ENCODE data around the gene C1QTNF2.

C1QTNF2 gene

DNA sequence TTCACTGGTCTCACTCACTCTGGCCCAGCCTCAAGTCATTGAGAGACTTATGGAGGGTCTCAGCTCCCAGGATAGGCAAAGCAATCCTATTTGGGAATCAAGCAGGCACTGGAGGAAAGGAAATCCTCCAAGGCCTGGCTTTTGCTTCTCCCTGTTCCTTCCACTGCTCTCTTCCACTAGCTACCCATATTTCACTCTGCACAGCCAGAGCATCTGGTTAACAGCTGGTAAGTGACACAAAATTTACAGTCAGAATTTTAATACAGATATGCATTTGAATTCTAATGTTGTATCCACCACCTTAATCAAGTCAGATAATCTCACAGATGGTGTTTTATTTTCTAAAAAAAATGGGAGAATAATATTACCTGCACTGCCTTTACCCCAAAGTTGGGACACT lies 868 bp upstream of the C1QTNF2 start:
- no peak for DNase-seq

DNA sequence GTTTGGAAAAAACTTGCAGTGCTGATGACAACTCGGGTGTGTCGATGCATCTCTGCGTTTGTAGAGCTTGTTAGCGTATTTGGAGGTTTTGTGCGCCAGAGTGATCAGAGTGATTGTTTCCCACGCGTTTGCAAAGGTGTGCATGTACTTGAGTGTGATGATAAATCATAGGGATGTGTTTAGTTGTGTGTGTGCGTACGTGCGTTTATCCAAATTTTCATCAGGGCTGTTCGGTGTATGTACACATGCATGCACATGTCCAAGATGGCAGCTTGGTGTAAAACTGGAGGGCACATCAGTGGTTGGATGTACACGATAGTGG lies 248 bp upstream of the C1QTNF2 start:
- no peak for DNase-seq

DNA sequence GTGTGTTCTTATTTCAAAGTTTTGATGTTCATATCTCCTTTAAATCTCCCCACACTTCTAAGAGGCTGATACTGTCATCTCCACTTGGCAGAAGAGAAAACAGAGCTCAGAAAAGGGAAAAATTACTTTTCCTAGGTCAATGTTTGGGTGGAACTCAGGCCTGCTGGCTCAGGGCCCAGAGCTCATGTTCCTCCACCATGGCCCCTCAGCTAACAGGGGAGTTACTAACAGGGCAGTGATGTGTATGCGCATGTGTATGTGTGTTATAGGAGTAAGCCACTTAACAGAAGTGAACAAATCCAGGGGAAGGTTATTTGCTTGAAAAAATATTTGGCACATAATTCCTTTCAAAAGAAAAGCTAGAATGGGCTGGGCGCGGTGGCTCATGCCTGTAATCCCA lies 2.5 kb downstream of the C1QTNF2 start:
- DNase-seq: no peak

DNA sequence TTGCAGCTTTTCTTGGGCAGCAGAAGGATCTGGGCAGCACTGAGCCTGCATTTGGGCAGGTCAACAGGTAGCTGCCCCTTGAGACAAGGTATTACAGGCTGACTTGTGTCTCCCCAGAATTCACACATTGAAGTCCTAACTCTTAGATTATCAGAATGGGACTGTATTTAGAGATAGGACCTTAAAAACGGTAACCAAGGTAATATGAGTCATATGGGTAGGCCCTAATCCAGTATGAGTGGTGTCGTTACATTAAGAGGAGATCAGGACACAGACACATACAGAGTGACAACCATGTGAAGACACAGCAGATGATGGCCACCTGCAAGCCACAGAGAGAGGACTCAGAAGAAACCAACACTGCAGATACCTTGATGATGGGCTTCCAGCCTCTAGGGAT lies 3.2 kb downstream of the C1QTNF2 start:
- DNase-seq: no peak

DNA sequence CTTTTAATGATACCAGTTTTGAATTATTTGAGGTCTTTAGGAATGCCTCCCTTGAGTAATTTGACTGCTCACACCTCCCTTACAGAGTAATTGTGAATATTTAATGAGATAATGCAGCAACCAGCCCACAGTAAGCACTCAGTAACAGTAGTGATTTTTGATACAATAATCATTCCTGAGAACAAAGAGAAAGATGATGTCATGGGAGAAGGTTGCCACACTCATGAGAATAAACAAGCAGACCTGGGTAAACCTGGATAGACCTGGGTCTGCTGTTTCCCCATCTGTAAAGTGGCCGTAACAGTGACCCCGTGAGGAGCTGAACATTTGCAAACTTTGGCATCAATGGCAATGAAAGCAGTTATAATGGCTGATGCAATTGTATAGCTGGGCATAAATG lies 4.2 kb downstream of the C1QTNF2 start:
- no peak for DNase-seq

DNA sequence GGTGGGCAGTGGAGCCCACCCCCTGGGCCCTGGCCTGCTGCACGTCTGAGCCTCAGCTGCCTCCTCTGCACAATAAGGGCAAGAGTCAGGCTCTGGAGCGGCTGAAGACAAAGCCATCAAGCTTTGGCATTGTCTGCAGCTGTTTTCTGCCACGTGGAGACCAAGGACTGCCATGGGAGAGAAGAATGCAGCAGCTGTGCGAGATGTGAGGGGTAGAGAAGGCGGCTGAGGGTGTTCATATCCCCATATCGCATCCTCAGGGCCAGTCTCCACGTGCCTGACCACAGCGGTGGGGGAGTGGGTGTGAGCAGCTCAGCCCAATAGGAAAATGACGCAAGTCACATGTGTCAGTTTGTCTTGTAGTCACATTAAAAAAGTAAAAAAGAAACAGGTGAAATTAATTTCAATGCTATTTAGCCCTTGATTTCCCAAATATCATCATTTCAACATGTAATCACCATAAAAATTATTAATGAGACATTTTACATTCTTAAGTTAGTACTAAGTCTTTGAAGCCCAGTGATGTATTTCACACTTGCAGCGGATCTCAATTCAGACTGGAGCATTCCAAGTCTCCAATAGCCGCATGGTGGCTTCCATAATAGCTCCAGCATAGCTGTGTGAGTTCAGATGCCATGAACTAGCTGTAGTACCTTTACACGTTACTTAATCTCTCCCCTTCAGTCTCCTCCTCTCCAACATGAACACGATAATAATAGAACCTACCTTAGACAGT lies 6.6 kb downstream of the C1QTNF2 start:
- no peak for DNase-seq

DNA sequence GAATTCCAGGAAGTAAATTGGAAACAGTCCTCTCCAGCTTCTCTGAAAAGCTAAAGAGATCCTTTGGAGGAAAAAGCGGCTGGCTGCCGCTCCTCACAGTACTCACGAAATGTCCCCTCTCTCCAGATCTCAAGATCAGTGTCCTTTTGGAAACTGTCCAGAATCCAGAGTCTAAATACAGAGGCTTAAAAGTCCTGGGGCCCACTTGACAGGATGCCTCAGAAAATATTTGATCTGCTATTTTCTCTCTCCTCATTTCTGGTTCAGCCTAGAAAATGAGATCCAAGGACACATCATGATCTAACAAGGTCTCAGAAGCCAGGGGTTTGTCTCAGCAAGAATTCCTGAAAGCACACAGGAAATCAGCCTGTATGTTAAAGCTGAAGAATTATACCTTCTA lies 7.2 kb downstream of the C1QTNF2 start:
- no peak for DNase-seq

DNA sequence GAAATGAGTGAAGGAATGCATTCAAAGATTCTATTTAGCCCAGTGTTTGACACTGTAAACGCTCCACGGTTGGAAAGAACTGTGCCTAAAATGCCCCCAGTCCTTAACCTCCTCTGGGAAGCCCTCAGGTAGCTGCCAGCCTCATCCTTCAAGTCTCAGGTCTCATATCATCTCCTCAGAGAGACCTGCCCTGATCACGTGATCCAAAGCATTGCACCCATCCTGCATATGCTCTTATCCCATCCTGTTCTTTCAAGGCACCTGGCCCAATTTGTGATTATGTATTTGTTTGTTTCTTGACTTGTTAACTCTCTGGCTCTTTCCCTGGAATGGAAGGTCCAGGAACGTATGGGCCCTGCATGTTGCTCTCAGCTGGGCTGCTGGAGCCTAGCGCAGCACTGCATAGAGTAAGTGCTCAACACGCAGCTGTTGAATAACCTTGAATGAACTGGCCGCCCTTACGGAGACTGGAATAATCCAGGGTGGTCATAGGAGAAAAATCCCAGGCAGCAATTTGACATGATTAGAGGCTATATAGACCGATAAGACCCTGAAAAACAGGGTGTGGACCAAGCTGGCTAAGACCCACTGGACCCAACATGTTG lies 8.7 kb downstream of the C1QTNF2 start:
- DNase-seq: no peak

DNA sequence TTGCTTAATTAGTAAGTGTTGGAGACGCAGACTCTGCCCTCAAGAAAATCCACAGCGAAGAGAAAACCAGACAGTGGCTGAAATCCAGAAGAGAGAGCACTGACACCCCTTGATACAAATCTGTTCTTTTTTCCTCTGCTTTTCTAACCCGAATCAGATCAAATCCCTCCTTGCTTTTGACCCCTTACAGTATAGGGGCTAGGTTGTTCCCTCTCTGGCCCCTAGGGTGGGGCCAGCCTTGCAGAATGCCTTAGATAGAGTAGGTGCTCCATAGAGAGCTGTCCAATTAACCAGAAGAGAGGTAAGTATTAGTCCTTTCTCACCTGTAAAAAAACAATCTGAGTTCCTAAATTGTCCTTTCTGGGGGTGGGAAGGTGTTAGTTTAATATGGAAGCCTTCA lies 10.1 kb downstream of the C1QTNF2 start:
- no peak for DNase-seq

DNA sequence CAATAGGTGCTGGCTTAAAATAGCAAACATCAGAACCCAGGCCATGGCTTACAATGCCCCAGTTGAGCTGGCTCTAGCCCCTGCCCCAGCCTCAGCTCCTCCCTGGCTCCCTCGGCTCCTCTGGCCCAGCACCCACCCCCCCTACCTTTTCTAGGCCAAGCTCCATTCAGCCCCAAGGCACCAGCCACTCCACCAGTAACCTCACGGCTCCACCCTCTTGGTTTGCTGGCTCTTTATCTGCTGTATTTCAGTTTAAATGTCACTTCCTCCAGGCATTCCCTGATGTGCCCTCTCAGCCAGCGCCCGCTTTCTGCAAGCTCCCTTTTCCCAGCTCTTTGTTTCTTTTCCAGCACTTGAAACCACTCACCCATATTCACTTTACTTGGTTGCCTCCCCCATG lies 10.6 kb downstream of the C1QTNF2 start:
- DNase-seq: no peak

DNA sequence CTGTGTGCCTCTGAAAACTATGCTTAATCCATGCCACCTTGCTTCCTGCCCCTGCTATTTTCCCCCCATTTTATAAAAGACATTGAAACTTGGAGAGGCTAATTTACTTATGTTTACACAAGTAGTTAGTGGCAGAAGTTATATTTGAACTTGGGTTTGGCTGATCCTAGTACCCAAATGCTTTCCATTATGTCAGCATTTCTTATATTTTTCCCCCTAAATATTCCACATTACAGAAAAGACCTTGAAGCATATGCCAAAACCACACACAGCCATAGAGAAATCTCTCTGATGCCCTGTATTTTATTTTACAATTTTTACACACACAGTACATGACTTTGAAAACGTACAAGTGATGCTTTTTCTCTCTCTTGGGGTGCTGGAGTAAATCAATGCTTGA lies 11.2 kb downstream of the C1QTNF2 start:
- no peak for DNase-seq

DNA sequence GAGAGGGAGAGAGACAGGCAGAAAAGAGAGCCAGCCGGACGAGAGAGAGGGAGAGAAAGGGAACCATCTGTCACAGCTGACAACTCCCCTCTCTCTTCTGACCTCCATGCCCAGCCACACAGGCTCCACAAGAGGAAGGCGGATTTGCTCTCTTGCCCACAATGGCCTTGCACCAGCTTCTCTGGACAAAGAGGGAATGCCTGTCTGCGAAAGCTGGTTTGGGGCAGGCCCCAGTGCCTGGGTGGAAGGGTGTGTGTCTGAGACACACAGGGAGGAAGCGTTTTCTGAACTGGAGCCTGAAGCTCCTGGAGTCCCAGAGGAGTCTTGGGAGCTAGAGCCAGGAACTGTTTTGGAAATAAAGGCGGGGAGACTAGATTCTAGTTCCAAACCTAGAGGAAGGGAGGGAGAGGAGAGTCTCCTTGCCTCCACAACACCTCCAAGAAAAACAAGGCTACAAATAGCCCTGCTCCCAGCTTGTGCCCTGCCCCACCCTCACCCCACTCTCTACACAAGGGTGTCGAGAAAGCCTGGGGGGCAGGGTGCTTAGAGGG lies 12.5 kb downstream of the C1QTNF2 start:
- DNase-seq: no peak

DNA sequence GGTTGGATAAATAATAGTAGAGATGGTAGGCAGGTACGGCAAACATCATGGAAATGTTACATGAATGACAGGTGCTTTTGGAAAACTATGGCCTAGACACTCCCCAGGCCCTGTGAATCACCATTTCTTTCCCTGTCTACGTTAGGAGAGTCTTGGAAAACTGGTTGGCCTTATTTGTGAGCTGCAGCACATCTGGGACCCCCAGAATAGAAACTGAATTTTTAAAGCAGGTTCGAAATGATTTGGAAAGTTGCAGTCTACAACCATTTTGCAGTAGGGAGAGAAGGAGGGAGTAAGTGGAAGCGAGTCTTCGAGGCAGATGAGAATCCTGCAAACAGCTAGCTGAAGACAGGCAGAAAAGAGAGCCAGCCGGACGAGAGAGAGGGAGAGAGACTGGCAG lies 13.0 kb downstream of the C1QTNF2 start:
- no peak for DNase-seq

DNA sequence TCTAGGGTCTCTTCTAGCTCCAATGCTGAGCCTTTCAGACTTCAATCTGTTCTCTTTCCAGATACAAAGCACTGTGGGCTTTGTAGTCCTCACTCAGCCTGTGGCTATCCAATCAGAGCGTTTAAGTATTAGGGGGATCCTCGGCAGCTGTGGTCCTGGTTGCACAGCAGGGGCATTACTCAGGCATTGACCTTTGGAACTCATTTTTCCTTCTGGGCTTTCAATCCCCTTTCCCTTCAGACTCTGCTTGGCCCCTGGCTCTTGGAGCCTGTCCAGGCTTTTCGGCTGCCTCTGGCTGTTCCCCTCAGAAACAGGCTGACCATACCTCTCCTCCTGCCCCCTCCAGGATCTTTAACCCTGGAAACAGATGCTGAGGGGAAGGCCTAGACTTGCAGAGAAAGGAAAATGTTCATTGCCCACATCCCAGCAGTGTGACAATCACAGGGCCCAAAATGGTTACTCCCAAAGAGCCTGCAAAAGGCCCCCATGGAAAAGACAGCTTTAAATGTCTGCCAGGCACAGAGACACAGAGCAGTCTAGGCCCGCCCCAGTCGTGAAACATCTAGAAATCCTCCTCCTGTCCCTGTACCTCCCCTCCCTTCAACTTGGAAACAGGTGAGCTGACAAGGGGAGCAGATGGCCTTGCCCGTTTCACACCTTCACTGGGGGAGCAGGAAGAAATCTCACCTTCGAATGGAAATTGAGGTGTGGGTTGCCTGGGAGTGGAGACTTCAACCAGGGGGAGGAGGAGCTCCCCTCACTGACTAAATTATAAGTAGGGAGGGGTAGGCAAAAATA lies 13.7 kb downstream of the C1QTNF2 start:
- no peak for DNase-seq

DNA sequence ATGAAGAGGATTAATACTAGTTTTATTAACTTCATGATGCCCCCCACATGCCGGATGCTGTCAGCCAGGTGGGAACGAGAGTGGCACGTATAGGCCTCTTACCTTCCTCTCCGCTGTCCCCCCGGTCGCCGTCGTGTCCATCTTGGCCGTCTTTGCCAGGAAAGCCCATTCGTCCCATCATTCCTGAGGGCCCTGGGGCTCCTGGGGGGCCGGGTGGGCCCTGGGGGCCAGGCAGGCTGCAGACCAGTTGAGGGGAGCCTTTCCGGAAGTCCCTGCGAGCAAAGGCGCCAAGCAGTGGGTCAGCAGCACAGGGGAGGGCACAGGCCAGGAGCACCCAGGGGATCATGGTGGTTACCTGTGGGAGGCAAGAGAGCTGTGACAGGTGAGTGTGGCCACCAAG lies 15.8 kb downstream of the C1QTNF2 start:
- no peak for DNase-seq

DNA sequence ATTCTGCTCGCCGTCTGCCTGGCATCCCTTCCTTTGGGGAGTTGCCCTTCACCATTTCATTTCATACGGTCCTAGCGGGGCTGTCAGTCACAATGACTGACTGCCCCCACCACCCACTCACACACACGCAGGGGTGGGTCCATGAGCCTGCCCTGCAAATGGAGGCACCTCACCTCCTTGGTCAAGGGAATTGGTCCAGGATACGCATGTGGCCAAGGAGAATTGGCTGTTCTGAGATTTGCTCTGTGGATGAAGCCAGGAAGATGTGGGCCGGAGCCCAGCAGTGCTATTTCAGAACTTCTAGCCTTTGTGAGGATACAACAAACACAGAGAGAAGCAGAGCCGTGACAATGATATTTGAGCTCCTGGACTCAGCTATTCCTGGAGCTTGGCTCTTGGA lies 17.0 kb downstream of the C1QTNF2 start:
- DNase-seq: no peak

DNA sequence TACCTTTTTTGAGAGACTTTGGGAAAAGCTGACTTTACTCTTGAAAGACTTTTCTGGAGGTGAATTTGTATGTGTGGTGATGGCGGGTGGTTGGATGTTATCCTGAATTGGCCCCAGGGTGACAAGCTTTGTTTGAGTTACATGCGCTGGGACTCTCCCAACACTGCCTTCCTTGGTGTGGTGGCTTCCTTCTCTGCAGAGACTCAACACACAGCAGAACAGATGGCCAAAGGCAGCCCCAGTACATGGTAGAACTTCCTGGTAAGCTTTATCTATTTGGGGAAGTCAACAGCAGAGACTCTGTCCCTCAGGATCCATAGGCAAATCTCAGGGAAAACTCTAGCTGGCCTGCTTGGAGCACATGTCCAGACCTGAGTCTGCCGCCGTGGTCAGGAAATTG lies 18.1 kb downstream of the C1QTNF2 start:
- DNase-seq: no peak

DNA sequence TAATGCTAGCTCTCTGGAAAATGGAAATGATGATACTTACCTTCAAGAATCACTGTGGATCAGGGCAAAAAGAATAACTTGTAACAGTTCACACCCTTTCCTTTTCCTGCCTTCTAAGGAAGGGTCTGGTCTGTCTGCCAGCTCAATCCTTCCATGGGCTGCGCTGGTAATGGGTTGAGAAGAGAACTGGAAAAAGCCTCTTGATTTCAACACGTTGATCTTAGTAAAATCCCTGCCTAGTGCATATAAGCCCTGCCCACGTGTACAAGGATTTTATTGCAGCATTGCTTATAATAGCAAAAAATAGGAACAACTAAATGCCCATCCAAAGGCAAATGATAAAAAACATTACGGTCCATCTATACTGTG lies 20.5 kb downstream of the C1QTNF2 start:
- DNase-seq: no peak

DNA sequence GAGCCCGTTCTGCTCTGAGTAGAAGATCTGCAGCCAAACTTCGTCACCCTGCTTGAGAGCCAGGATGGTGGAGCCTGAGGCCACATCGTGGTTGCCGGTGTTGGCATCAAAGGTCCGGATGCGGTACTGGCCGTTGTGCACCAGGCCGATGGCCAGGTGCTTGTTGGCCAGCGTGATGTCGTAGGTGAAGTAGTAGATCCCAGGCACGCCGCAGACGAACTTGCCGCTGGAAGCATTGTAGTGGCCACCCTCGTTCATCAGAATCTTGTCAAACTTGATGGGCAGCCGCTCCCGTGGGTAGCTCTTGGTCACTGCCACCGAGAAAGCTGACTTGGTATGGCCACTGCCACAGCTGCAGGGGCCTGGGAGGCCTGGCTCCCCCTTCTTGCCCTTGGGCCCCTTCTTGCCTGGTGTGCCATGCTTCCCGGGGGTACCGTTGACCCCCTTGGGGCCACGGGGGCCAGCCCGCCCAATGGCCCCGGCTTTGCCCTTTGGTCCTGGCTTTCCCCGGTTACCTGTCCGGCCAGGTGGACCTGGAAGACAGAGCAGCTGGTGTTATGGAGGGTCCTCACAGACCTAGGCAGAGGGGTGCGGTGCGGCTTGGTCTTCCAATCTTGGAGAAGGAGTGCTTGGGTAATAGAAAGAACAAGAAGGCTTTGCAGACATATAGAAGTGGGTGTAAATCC lies 21.0 kb downstream of the C1QTNF2 start:
- DNase-seq: no peak

DNA sequence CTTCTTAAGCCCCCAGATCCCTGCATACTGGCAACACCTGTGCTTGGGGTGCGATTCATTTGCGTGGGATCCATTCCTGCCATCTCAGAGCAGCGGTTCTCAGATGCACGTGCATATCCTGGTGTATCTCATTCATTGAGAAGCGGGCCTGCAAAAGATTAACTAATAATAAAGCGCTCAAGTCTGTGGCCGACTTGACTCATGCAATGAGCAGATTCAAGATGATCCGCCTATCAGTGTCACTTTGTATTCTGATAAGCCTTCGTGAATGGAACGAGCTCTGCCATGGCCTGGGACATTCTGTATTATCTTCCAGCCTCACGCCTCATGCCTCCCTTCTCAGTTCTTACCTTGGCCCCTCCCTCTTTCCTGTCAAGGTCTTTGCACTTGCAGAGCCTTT lies 22.3 kb downstream of the C1QTNF2 start:
- no peak for DNase-seq

DNA sequence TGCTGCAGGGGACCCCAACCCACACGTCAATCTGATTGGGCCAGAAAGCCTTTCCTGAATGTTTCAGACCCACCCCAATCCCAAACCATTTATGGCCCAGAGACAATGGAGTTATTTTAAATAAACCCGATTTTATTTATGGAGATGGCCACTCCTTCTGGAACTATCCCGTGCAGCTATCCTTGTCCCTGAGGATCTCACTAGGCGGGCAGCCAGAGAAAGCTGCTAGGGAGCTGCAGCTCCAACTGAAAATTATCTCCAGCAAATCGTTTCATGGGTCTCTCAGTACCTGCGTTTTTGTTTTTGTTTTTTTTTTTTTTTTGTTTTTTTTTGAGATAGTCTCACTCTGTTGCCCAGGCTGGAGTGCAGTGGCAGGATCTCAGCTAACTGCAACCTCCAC lies 23.0 kb downstream of the C1QTNF2 start:
- no peak for DNase-seq

DNA sequence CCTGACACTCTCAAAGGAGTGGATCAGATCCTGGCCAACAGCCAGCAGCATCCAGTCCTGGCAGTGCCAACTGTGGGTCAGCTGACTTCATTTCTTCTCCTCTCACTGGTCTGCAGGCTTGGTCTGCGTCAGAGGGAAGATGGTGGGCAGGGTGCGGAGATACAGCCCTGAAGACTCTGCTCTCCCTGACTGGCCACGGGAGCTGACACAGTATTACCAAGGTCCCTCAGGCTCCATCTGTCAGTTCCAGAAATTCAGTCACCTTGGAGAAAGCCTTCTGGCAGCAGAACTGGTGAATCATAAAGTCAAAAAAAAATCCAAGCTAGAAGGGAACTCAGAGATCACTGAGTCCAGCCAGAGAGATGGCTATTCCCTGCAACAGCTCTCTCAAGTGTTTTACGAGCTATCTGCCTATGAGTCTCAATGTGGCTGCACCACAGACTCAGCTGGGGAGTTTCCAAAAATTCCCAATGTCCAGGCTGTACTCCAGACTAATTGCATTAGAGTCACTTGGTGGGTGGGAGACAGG lies 27.9 kb downstream of the C1QTNF2 start:
- DNase-seq: no peak

DNA sequence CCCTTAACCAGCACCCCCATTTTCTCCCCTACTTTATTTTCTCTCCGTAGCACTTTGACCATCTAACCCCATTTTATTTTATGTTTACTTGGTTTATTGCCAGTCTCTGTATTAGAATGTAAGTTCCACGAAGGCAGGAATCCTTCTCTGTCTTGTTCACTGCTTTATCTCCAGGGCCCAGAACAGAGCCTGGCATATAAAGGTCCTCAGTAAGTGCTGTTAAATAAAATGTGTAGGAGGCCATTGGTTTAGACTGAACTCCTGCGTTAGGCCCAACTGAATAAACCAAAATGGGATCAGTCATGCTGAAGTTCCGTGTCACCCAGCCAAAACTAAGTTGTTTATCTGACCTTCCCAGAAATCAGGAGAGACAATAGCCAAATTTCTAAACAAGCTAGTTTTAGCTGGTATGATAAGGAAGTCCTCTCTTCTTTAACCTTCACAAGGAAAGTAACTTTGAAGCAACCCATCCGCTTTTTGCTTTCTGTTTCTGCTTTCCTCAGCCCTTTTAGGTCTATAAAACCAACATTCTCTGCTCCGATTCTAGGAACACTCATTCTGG lies 29.0 kb downstream of the C1QTNF2 start:
- no peak for DNase-seq
